Hepatocyte (in vitro differentiated cells): ENCODE measurements around the gene DPH1.

Experiments used
- EZH2 ChIP-seq: fragments of 200-600 bp; sonication (generic); IDR thresholded peaks from 2 replicates; pipeline ENCODE4 v1.6.1; 2016; ENCODE audit warnings: antibody characterized with exemption, mild to moderate bottlenecking, borderline replicate concordance
- EZH2phosphoT487 ChIP-seq: fragments of 200-600 bp; sonication (generic); IDR thresholded peaks from one replicate; pipeline ENCODE4 v1.6.1; 2018; ENCODE audit warnings: antibody characterized with exemption, mild to moderate bottlenecking, low read depth, moderate library complexity; ENCODE audit not compliant: unreplicated experiment, severe bottlenecking
- TF ChIP-seq, protein P1 (sequence below): fragments of 200-600 bp; sonication (generic); IDR thresholded peaks from 2 replicates; pipeline ENCODE4 v1.5.1; 2016; ENCODE audit warnings: antibody characterized with exemption, mild to moderate bottlenecking; ENCODE audit not compliant: poor library complexity

DNA sequence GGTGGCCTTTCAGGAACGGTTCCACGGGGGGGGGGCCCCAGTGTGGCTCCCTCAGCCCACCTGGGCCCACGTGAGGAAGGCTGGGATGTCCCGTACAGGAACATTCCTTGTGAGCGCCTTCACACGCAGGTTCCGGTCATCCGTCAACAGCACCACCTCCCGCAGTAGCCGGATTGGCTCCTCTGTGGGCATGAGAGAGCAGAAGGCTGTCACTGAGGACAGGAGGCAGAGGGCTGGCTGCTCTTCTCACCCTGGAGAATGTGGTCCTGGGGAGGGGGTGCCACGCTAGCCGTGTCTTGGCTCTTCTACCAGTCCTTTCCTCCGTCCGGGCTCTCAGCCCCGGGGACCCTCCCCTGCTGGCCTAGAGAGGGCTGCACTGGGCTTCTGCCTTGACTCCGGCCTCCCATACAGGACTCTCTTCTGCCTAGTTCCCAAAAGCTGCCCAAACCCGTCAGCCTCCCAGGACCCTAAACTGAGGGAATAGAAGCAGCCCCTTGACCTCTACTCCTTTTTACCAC, 31.5 kb downstream of the DPH1 start:
- TF ChIP-seq, protein P1, sequence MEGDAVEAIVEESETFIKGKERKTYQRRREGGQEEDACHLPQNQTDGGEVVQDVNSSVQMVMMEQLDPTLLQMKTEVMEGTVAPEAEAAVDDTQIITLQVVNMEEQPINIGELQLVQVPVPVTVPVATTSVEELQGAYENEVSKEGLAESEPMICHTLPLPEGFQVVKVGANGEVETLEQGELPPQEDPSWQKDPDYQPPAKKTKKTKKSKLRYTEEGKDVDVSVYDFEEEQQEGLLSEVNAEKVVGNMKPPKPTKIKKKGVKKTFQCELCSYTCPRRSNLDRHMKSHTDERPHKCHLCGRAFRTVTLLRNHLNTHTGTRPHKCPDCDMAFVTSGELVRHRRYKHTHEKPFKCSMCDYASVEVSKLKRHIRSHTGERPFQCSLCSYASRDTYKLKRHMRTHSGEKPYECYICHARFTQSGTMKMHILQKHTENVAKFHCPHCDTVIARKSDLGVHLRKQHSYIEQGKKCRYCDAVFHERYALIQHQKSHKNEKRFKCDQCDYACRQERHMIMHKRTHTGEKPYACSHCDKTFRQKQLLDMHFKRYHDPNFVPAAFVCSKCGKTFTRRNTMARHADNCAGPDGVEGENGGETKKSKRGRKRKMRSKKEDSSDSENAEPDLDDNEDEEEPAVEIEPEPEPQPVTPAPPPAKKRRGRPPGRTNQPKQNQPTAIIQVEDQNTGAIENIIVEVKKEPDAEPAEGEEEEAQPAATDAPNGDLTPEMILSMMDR = no peak
- TF ChIP-seq EZH2 (no peak), EZH2phosphoT487 (no peak)
